Measurements from ENCODE around the gene NANS.
A peak's percentile ranks its signal among the peaks of the same experiment; 100 is the strongest.
"Not testable (repeated sequence)": the region's sequence is repeated elsewhere in the genome, so short reads cannot be mapped to it uniquely, and the experiment has no call there.

Gene NANS

DNA sequence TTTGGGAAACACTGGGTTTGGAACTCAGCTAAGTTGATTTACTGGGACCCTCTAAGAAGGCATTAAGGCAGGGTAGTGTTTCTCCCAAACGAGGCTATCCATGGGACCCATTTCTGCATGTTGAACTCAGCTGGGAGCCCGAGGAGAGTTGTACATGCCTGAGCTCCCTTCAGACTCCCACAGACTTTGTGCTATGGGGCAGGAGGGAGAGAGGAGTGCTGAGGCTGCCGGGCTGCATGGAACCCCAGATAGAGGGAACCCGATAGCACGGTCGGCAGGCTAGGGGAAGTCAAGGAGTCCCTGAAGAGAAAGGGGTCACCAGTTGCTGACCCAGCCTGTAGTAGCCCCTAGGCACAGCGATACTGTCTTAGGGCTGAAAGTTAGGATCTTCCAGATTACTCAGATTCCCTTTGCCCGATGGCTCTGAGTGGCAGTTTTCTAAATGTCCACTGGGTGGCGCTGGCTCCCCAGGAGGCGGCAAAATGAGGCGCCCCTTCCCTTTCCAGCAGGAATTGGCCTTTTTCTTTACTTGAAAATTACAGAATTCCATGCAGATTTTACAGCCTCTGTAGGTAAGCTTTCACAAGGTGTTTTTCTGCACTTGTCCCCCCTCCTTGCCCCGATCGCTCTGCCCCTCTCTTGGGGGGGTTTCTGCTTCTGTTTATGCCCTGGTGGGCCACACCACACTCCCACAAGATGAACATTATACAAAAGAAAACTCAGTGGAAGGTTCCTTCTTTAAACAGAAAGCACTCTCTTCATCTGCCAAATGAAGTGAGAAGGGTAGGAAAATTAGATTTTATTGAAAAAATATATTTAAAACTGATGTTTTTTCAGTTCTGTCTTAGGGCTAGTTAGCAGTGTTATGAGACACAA is 17.8 kb downstream of the NANS start:
- DNase-seq (ENCODE audit: low read depth in 2 of 3, low spot score in 1 of 3), result peak; percentile 54 to 68 (median 54)

GRCh38 chr9:98075332-98075805 is 18.8 kb downstream of the NANS start:
- DNase-seq (ENCODE audit: low read depth in 2 of 3, low spot score in 1 of 3), result no peak

DNA sequence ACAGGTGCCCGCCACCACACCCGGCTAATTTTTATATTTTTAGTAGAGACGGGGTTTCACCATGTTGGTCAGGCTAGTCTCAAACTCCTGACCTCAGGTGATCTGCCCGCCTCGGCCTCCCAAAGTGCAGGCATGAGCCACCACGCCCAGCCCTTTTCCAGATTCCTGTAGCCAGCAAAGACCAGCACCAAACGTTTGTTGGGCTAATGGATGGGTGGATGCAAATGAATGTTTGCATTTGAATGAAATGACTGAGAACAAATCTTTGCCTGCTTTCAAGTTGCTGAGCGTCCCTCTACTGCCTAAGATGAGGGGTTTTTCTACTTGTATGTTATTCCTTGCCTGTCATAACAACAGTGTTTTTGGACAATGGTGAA is 20.0 kb downstream of the NANS start:
- not testable (repeated sequence) for DNase-seq (ENCODE audit: low read depth in 2 of 3, low spot score in 1 of 3)

GRCh38 chr9:98078895-98079294 is 22.4 kb downstream of the NANS start:
- DNase-seq (ENCODE audit: low read depth in 2 of 3, low spot score in 1 of 3), result no peak

GRCh38 chr9:98080326-98080725 is 23.8 kb downstream of the NANS start:
- no peak for DNase-seq (ENCODE audit: low read depth in 2 of 3, low spot score in 1 of 3)

DNA sequence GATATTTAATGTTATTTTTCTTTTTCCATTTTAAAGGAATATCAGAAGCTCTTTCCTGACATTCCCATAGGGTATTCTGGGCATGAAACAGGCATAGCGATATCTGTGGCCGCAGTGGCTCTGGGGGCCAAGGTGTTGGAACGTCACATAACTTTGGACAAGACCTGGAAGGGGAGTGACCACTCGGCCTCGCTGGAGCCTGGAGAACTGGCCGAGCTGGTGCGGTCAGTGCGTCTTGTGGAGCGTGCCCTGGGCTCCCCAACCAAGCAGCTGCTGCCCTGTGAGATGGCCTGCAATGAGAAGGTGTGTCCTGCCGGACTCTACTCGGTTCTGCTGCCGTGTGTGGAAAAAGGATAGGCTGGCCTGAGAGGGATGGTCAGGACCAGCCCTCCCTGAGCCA is 24.2 kb downstream of the NANS start:
- DNase-seq (ENCODE audit: low read depth in 2 of 3, low spot score in 1 of 3), result no peak

DNA sequence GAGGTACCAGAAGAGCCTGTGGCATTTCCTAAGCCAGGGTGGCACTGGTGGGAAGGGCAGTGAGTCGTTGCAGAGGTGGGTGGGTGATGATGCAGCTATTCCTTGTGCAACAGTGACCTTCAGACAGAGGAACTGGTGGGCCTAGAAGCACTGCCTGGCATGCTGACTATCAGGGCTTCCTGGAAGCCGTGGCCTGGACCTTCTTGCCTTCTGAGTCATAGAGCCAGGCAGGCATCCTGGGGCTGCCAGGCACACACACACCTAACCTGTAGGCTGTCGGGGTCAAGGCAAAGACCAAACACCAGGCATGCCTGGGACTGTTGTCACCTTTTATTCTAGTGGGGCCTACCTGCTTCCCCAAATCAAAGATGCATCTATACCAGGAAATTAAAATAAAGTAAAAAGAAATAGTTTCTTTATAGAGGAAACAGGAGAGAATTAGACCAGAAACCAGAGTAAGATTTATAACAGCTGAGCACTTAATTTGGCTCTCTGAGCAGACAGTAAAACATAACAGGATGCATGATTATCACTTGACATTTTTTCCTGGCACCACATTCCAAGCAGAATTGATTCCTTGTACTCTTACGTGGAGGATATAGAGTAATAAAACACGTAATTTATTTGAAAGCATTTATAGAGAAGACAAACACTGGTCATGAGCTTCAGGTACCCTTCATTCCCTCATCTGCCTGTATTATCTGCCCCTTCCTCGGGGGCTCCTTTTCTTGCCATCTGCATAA is 25.1 kb downstream of the NANS start:
- peak in 2 of 3 donors; percentile 28 to 54 for DNase-seq (ENCODE audit: low read depth in 2 of 3, low spot score in 1 of 3)

DNA sequence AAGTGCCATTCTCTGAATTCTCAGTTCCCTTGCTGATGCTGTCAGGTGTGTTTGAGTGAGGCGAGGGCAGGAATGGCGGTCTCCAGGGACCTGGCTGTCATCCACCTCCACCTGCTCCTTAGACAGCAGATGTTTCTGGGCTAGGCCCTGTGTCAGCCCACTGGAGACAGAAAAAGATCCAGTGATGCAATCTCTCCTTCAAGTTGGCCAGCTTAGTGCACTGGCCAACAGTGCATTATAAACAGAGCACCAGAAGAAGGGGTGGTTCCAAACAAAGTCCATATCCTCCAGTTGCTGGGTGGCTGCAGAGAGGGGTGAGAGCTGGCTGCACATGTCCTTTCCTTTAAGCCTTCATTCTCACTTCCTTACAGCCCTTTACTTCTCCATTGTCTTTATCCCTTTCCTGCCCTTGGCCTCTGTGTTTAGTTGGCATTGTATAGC is 26.5 kb downstream of the NANS start:
- no peak for DNase-seq (ENCODE audit: low read depth in 2 of 3, low spot score in 1 of 3)

DNA sequence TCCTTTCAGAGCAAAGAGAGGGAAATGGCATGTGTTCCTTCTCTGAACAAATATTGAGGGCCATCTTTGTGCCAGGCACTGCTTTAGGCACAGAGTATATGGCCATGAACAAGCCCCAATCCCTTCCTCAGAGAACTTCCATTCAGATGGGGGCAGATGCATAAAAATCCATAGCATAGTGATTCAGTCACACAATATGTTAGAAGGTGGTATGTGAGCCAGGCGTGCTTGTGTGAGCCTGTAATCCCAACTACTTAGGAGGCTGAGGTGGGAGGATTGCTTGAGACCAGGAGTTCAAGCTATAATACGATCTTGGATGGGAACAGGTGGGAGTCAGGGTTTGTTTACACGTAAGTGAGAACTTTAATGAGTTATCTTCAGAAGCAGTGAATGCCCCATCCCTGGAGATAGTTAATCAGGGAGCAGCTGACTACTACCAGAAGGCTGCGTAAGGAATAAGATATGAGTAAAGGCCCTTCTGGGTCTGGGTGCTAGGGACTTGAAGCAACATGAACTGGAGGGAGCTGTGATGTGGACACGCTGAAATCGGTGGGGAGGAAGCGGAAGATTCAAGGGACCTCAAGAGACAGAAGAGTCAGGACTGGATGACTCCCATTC is 27.1 kb downstream of the NANS start:
- DNase-seq (ENCODE audit: low read depth in 2 of 3, low spot score in 1 of 3), result no peak

- no peak for DNase-seq (ENCODE audit: low read depth in 2 of 3, low spot score in 1 of 3)
Measured at GRCh38 chr9:98084396-98084795, 27.9 kb downstream of the NANS start.

DNA sequence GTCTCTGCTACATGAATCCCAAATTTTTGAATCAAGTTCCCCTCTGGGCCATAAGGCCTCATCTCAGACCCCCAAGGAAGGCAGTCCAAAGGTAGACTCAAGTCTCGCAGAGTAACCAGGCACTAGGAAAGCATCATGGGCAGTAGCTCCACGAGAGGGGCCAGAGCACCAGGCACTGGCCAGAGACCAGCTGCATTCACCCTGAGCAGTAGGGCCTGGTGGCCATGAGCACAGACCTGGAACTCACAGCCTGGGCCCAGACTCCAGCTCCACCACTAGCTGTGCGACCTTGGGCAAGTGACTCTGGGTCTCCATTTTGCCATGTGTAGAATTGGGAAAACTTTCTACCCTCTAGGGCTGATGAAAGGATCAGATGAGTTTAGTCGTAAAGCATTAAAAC is 28.5 kb downstream of the NANS start:
- DNase-seq (ENCODE audit: low read depth in 2 of 3, low spot score in 1 of 3), result no peak

- DNase-seq (ENCODE audit: low read depth in 2 of 3, low spot score in 1 of 3), result no peak
Measured at GRCh38 chr9:98085944-98086343, 29.4 kb downstream of the NANS start.

DNA sequence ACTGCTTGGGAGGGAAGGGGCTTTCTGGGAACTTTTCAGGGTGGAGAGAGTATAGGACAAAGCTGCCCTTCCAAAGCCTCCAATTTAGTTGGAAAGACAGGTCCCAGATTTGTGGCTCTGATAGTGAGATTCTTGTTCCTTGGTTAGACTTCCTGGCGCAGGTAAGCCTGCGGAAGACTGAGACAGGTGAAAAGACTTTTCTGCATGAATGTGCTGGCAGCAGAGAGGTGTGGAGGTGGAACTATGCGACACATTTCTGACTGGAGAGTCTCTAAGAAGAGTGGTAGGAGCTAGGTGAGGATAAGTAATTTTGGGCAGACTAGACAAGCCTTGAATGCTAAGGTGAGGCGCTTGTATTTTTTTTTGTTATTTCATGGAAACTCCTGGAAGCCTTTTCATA is 29.9 kb downstream of the NANS start:
- DNase-seq (ENCODE audit: low read depth in 2 of 3, low spot score in 1 of 3), result no peak

GRCh38 chr9:98087420-98088354 is 31.2 kb downstream of the NANS start:
- DNase-seq (ENCODE audit: low read depth in 2 of 3, low spot score in 1 of 3), result no peak

GRCh38 chr9:98090674-98091073 is 34.1 kb downstream of the NANS start:
- not testable (repeated sequence) for DNase-seq (ENCODE audit: low read depth in 2 of 3, low spot score in 1 of 3)

DNA sequence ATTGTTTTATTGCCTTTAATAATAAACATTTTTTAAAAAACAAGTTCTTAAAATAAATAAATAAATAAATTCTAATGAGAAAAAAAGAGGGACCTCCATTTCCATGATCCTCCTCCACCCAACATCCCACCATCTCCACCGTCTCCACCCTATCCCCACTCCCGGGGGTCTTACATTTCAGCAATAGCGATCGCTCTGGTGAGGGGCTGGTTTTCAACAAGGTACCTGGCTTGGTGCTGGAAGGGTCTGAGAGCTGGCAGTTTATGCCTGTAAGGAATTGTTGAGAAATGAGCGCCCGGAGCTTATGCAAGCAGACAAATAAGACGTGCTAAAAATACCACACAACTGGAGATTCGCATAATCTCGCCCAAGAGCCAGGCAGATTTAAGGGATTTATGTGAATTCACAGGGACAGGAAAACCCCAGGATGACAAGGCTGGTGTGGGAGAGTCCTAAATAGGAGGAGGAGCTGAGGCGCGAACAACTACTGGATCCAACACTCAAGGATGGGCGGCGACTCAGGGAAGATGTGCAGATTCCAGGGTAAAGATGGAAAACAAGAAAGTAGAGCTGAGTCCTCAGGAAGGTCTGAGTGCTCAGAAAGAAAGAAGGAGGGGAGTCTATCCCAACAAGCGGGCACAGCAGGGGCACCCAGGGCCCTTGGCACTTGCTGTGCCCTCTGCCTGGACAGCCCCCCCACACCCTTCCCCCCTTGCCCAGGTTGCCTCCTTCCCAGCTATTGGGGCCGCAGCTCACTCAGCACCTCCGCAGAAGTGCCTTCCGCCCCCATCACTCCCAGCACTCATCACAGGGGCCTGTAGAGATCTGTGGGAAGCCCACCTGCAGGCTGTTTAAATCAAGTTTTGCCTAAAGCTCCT is 35.4 kb downstream of the NANS start:
- DNase-seq (ENCODE audit: low read depth in 2 of 3, low spot score in 1 of 3), result no peak

DNA sequence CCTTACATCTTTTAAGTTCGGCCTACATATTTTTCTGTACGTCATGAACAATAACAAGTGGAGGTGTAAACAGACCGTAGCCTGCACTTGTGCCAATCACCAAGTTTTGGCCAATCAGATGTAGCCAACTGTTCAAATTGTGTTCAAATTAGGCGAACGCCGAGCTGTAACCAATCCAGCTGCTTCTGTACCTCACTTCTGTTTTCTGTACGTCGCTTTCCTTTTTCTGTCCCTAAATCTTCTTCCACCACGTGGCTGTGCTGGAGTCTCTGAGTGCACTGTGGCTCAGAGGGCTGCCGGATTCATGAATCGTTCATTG is 36.0 kb downstream of the NANS start:
- DNase-seq (ENCODE audit: low read depth in 2 of 3, low spot score in 1 of 3), result no peak

GRCh38 chr9:98094316-98094715 is 37.8 kb downstream of the NANS start:
- DNase-seq (ENCODE audit: low read depth in 2 of 3, low spot score in 1 of 3), result no peak

DNA sequence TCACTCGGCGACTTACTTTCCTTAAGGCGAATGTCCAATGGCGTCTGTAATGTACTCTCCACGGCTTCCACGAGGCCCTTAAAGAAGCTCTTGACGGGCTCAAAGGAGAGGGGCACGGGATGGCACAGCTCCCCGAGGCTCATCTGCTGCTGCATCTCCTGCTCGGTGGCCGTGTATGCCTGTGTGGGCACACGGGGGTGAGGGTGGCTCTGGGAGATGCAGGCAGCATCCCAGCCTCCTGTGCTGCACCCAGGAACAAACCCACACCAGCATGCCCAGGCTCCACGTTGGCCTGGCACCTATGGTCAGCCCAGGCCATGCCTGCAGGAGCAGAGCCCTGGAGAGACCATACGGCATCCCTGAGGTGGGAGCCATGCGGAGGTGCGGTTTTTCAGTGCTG is 38.3 kb downstream of the NANS start:
- DNase-seq (ENCODE audit: low read depth in 2 of 3, low spot score in 1 of 3), result no peak

DNA sequence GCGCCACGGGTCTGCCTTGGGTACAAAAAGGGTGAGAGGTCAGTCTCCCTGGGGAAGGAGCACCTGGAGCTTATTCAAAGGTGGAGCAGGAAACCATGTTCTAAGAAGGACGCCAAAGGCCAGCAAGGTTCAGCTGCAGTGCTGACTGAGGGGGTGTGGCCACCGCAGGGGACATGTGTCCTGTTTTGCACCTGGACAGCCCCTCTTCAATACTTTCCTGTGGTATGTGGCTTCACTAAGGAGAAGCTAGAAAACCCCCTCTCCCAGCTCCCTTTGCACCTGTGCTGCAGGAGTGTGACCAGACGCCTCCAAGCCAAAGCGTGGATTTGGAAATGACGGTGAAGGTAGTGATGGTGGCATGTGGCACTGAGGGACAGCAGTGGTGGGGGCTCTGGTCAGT is 38.9 kb downstream of the NANS start:
- DNase-seq (ENCODE audit: low read depth in 2 of 3, low spot score in 1 of 3), result no peak

All from stimulated activated CD4-positive, alpha-beta T cell treated with anti-CD3 and anti-CD28 coated beads, Interleukin-12 subunit alpha, Interleukin-12 subunit beta, amount 100 ng/mL, for 48 hours (primary cell).